Measurements from ENCODE around the gene RHBDL1.

The RHBDL1 gene

GRCh38 chr16:718922-719321, 43.5 kb downstream of the RHBDL1 start:
- Histone ChIP-seq H3K27ac (replicated peaks; ENCODE audit: low read length) (no peak overlapping the region), H2BK15ac (ENCODE audit: low read length) (peak overlapping the region; percentile 100), H3K4me3 (ENCODE audit: low read length in 2 of 2) (no peak overlapping the region), H3K27me3 (ENCODE audit: control insufficient read depth in 3 of 3, insufficient read depth in 3 of 3, low read depth in 1 of 3, low read length in 3 of 3) (peaks cover 0 to 2% (median 0%) of the 10 kb centered on the region in 3 experiments), H2AK5ac (ENCODE audit: low read depth, low read length) (peak overlapping the region; percentile 100), H3K4me2 (ENCODE audit: insufficient read depth, low read length, poor library complexity, severe bottlenecking) (no peak overlapping the region), H2BK5ac (ENCODE audit: low read length) (peak overlapping the region; percentile 100), H3K4me1 (ENCODE audit: control insufficient read depth in 2 of 2, insufficient read depth in 1 of 2, low read depth in 1 of 2, low read length in 2 of 2) (peaks cover 46 to 58% of the 10 kb centered on the region in 2 donors), H3K18ac (ENCODE audit: low read length) (peak overlapping the region; percentile 44), H3K14ac (ENCODE audit: low read length) (no peak overlapping the region), H4K8ac (ENCODE audit: low read depth, low read length) (no peak overlapping the region), H3K23ac (ENCODE audit: low read depth, low read length, poor library complexity) (peak overlapping the region; percentile 34), H3K4ac (ENCODE audit: low read length) (peak overlapping the region; percentile 44), H2AFZ (ENCODE audit: low read length) (no peak overlapping the region), H4K91ac (ENCODE audit: low read depth, low read length, poor library complexity) (peak overlapping the region; percentile 56), H2BK120ac (ENCODE audit: low read depth, low read length) (no peak overlapping the region), H3K79me1 (ENCODE audit: low read depth, low read length) (peaks cover 43% of the 10 kb centered on the region), H3K9me3 (replicated peaks in 1 of 2; ENCODE audit: control insufficient read depth in 2 of 2, insufficient read depth in 1 of 2, low read depth in 1 of 2, low read length in 2 of 2) (no peaks in the 10 kb centered on the region), H3K9ac (ENCODE audit: low read depth, low read length, poor library complexity) (peak overlapping the region; percentile 79), H2BK12ac (ENCODE audit: low read length) (peak overlapping the region; percentile 59), H3K36me3 (replicated peaks in 1 of 2; ENCODE audit: control insufficient read depth in 2 of 2, insufficient read depth in 2 of 2, low read length in 2 of 2) (peaks cover 15 to 31% of the 10 kb centered on the region in 2 donors)
- WGBS, 2 donors (ENCODE audit: extremely low coverage in 2 of 2, insufficient read length in 2 of 2, insufficient replicate concordance in 1 of 2) = no CpG with 5 or more reads among the region's 6 CpGs
- no peak for DNase-seq (ENCODE audit: low spot score)

- no peak for DNase-seq (ENCODE audit: low spot score)
- peak overlapping the region; percentile 98 for H3K27ac ChIP-seq (replicated peaks; ENCODE audit: low read length)
- H3K9ac ChIP-seq (ENCODE audit: low read depth, low read length, poor library complexity) = peak overlapping the region; percentile 100
- H3K4ac ChIP-seq (ENCODE audit: low read length) = no peak overlapping the region
- peak overlapping the region; percentile 99 for H3K23ac ChIP-seq (ENCODE audit: low read depth, low read length, poor library complexity)
- peak overlapping the region; percentile 95 for H4K8ac ChIP-seq (ENCODE audit: low read depth, low read length)
- H3K9me3 ChIP-seq (replicated peaks in 1 of 2; ENCODE audit: control insufficient read depth in 2 of 2, insufficient read depth in 1 of 2, low read depth in 1 of 2, low read length in 2 of 2) = no peaks in the 10 kb centered on the region
- H2BK15ac ChIP-seq (ENCODE audit: low read length) = peak overlapping the region; percentile 30
- peak overlapping the region; percentile 88 for H2BK12ac ChIP-seq (ENCODE audit: low read length)
- H2BK120ac ChIP-seq (ENCODE audit: low read depth, low read length) = no peak overlapping the region
- no CpG with 5 or more reads among the region's 16 CpGs for WGBS, 2 donors (ENCODE audit: extremely low coverage in 2 of 2, insufficient read length in 2 of 2, insufficient replicate concordance in 1 of 2)
- H3K18ac ChIP-seq (ENCODE audit: low read length) = peak overlapping the region; percentile 93
- peak overlapping the region; percentile 94 for H3K14ac ChIP-seq (ENCODE audit: low read length)
- peak overlapping the region; percentile 93 for H3K4me2 ChIP-seq (ENCODE audit: insufficient read depth, low read length, poor library complexity, severe bottlenecking)
- peaks cover 15 to 31% of the 10 kb centered on the region in 2 donors for H3K36me3 ChIP-seq (replicated peaks in 1 of 2; ENCODE audit: control insufficient read depth in 2 of 2, insufficient read depth in 2 of 2, low read length in 2 of 2)
- no peak overlapping the region for H2AFZ ChIP-seq (ENCODE audit: low read length)
- peak overlapping the region; percentile 93 for H2AK5ac ChIP-seq (ENCODE audit: low read depth, low read length)
- H3K4me1 ChIP-seq (ENCODE audit: control insufficient read depth in 2 of 2, insufficient read depth in 1 of 2, low read depth in 1 of 2, low read length in 2 of 2) = peaks cover 39 to 49% of the 10 kb centered on the region in 2 donors
- peaks cover 41% of the 10 kb centered on the region for H3K79me1 ChIP-seq (ENCODE audit: low read depth, low read length)
- no peaks in the 10 kb centered on the region for H3K27me3 ChIP-seq (ENCODE audit: control insufficient read depth in 3 of 3, insufficient read depth in 3 of 3, low read depth in 1 of 3, low read length in 3 of 3)
- H3K4me3 ChIP-seq (ENCODE audit: low read length in 2 of 2) = peak overlapping the region; percentile 88 to 93
- H4K91ac ChIP-seq (ENCODE audit: low read depth, low read length, poor library complexity) = no peak overlapping the region
- peak overlapping the region; percentile 100 for H2BK5ac ChIP-seq (ENCODE audit: low read length)
Measured at GRCh38 chr16:719815-720446, 44.5 kb downstream of the RHBDL1 start.

GRCh38 chr16:720447-720989, 45.0 kb downstream of the RHBDL1 start:
- Histone ChIP-seq H3K27ac (replicated peaks; ENCODE audit: low read length) (peak overlapping the region; percentile 98), H3K4ac (ENCODE audit: low read length) (peak overlapping the region; percentile 97), H3K23ac (ENCODE audit: low read depth, low read length, poor library complexity) (peak overlapping the region; percentile 99), H3K36me3 (replicated peaks in 1 of 2; ENCODE audit: control insufficient read depth in 2 of 2, insufficient read depth in 2 of 2, low read length in 2 of 2) (peaks cover 15 to 31% of the 10 kb centered on the region in 2 donors), H2BK5ac (ENCODE audit: low read length) (peak overlapping the region; percentile 100), H3K4me2 (ENCODE audit: insufficient read depth, low read length, poor library complexity, severe bottlenecking) (peak overlapping the region; percentile 93), H2BK15ac (ENCODE audit: low read length) (peak overlapping the region; percentile 30), H3K4me3 (ENCODE audit: low read length in 2 of 2) (peak overlapping the region; percentile 88 to 93), H3K18ac (ENCODE audit: low read length) (peak overlapping the region; percentile 100), H4K8ac (ENCODE audit: low read depth, low read length) (peak overlapping the region; percentile 19), H2AK5ac (ENCODE audit: low read depth, low read length) (peak overlapping the region; percentile 93), H3K79me1 (ENCODE audit: low read depth, low read length) (peaks cover 37% of the 10 kb centered on the region), H3K27me3 (ENCODE audit: control insufficient read depth in 3 of 3, insufficient read depth in 3 of 3, low read depth in 1 of 3, low read length in 3 of 3) (no peaks in the 10 kb centered on the region), H2BK120ac (ENCODE audit: low read depth, low read length) (no peak overlapping the region), H2AFZ (ENCODE audit: low read length) (peak overlapping the region; percentile 77), H3K9ac (ENCODE audit: low read depth, low read length, poor library complexity) (peak overlapping the region; percentile 100), H4K91ac (ENCODE audit: low read depth, low read length, poor library complexity) (peak overlapping the region; percentile 80), H3K14ac (ENCODE audit: low read length) (peak overlapping the region; percentile 90), H3K4me1 (ENCODE audit: control insufficient read depth in 2 of 2, insufficient read depth in 1 of 2, low read depth in 1 of 2, low read length in 2 of 2) (peaks cover 39 to 49% of the 10 kb centered on the region in 2 donors), H3K9me3 (replicated peaks in 1 of 2; ENCODE audit: control insufficient read depth in 2 of 2, insufficient read depth in 1 of 2, low read depth in 1 of 2, low read length in 2 of 2) (no peaks in the 10 kb centered on the region), H2BK12ac (ENCODE audit: low read length) (peak overlapping the region; percentile 63)
- DNase-seq (ENCODE audit: low spot score) = no peak
- WGBS, 2 donors (ENCODE audit: extremely low coverage in 2 of 2, insufficient read length in 2 of 2, insufficient replicate concordance in 1 of 2) = no CpG with 5 or more reads among the region's 38 CpGs

Measured in neuronal stem cell (in vitro differentiated cells).